GM21737 (cell line): ENCODE measurements around the gene NT5DC1.

Experiments
- ATAC-seq: cut with Tn5 transposase; IDR thresholded peaks from one replicate; pipeline ENCODE4 v1.9.1; 2021; ENCODE audit warnings: mild to moderate bottlenecking, moderate library complexity; ENCODE audit not compliant: unreplicated experiment

The NT5DC1 gene

DNA sequence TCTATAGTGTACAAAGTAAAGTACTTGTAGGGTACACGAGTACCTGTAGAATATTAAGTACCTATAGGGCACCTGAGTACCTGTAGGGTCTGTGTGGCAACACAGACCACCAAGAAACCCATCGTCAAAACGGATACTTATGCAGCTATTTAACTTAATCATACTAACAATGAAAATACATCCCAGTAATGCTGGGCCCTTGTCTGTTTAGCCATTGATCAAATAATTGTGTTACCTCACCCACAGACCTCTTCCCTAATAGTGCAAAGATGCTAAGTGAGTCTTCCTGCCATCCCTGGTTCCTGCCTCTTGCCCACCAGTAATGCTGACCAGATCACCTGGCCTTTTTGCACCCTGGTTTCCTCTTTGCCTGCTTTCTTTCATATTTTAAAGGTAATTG lies 32.8 kb downstream of the NT5DC1 start:
- ATAC-seq: no peak

DNA sequence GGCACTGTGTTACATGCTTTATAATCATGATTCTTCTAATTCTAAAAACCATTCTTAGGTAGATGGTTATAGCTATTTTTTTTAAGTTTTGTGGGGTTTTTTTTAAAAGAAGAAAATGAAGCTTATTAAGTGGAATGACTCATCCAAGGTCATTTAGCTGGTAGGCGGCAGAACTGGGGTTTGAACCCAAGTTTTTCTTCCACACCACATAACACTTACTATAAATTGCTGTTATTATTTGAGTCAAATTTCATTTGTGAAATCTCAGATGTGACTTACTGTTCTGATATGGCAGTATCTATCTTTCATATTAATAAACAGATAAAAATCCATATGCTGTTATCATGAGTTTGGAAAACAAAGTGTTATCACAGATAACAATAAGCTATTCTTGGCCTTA lies 35.7 kb downstream of the NT5DC1 start:
- ATAC-seq: no peak

DNA sequence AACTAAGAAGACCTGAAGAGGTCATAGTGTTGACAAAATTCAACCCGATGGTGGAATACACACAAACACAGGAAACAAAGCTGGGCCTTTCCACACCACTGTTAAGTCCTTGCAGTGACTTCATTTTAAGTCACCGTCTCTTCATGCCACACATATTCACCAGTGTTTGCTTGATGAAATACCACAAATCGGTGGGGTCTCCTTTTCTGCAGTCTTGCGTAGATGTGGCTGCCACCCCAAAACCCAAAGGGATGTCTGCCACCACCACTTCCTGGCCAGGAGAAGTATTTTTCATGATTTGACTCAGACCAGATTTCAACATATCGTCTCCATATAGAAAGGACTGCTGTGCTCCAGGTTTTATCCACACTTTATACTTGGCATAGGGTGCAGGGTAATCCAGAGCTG lies 36.3 kb downstream of the NT5DC1 start:
- ATAC-seq: no peak

DNA sequence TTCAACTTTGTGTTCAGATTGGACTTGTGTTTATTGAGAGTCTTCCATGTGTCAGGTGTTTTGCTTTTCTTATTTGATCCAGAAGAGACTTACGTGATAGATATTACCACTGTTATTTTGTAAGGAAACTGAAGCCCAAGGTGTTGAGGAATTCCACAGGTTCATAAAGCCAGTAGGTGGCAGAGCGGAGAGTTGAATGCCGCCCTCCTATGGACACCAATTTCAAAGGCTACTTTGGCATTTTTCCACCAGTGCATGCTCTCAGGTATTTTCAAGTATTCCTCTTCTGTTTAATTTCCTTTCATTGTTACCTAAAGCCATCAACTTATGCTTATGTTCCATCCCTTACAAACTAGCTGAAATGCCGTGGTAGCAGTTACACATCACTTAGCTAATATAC lies 39.3 kb downstream of the NT5DC1 start:
- ATAC-seq: no peak

DNA sequence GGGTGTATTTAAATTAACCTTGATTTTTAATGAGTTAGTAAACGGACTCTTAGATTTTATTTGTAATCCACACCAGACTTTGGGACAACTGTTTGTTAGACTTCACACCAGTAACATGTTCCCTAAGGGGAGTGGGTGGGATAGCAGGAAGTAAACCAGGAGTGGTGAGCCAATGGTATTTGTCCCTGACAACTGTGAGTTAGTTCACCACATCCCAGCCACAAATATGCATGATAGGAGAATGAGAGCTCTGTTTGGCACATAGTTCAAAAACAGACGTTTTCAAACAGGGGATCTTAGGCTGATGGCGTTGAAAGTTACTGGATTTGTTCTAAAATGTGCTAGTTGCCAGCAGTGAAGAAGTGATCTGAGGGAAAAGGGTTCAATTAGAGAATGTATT lies 44.0 kb downstream of the NT5DC1 start:
- ATAC-seq: no peak

DNA sequence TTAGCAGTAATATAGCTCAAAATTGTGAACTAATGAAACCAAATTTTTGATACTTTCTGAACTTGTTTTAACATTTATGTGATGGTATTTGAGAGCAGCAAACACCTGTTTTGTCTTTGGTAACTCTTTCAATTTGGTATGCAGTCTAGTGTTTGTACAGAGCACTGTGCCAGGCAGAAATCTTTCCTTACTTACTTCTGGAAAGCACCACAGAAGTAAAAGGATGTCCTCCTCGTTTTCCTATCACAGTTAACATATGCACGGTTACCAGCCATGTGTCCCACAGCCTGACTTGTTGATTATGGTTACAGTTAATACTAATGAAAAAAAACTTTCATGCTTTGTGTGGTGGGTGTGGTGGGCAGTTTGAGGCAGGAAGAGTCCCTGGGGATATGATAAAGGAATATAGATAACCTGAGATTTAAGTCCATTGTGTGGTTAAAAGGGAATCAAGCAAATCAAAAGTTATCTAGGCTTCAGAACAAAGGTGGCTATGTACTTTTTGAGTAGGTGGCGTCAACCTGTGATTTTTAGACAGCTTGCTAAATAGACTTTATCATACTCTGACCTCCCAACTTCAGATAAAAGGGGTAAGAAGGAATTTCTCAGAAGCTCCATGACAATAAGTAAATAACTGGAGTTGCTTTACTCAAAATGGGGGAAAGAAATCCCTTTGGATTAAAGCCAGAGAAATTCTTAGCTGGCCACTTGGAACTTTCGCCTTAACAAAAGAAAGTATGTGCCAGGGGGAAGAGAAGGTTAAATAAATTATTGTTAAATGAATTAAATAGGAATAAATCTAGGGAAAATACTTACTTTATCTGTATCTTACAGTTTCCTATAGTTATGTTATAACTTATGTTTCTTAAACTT lies 45.4 kb downstream of the NT5DC1 start:
- no peak for ATAC-seq

DNA sequence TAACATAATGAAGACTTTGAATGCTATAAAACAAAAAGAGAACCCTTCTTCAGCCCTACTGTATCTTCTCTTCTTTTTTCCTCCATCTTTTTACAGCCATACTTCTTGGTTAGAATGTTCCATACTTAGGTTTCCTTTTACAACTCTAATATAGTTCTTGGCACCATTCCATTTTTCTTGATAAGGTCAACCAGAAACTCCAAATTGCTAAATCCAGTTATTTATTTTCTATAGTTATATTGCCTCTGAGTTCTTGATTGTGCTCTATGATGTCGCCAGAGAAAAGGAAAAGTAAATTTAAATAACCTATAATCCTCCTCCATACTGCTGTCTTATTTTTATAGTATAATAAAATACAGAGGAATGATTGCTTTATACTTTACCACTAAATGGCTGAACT lies 52.0 kb downstream of the NT5DC1 start:
- ATAC-seq: no peak

DNA sequence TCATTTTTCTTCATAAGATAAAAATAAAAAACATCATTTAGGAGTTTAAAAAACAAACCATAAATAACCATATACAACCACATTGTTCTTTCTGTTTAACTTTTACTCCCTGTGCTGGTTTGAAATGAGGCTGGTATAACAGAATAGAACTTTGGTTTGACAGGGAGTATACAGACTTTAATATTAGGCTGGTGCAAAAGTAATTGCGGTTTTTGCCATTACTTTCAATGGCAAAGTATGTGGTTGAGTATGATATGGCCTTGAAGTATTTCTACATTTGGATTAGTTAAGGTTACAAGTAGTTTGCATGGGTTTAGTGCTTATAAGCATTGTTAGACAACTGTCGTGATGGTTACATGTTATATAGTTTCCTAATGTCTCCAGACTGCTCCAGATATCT lies 54.2 kb downstream of the NT5DC1 start:
- ATAC-seq: no peak

DNA sequence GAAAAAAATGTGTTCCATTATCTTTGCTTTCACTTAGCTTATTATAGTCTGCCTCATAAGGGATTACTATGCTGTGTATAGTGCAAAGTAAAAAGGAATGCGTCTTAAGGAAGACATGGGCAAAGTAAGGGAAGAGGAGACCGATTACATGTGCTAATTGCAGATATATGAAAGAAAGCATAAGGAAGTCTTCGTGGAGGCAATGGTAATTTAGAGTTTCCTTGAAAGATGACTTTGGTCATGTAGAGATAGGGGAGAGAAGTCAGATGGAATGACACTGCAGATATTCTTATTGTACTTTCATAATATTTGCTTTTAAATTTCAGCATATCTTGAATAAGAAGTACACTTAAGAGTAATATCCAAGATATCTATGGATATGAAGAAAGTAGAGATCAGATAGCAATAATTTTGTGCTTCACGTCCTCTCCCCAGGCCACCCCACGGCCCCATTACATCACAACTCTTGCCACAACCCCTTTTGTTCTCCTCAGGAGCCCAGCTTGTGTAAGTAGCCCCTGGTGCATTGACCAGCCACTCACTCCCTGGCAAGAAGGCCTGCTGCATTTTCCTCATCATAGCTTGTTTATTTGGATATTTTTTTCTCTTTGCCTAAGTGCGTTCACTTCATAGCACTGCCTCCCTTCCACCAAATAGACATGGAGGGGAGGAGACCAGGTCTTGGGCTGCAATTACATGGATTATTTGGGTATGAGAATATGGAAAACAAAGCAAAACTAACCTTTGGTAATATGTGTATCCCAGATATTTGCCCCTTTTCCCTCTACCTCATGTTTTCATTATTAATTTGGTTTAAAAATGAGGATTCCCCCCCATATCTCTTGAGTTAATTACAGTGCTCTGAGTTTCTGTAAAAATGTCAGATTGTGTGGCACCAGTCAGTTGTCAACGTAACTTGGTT lies 56.0 kb downstream of the NT5DC1 start:
- ATAC-seq: no peak

DNA sequence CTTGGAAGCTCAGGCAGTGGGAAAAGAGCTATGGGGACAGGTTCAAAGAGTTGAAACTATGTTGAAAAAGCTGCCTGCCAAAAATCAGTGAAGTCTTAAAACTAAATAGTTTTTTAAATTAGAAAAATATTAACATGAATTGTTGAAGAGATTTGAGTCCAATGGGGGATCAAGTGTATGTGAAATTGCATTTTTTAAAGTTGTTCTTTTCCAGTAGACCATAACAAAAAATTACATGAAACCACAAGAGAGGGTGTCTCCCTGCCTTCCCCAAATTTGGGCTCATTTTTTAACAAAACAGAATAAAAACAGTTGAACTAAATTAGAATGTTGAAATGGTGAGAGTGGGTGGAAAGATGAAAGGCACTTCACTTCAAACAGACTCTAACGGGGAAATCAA lies 56.7 kb downstream of the NT5DC1 start:
- no peak for ATAC-seq

DNA sequence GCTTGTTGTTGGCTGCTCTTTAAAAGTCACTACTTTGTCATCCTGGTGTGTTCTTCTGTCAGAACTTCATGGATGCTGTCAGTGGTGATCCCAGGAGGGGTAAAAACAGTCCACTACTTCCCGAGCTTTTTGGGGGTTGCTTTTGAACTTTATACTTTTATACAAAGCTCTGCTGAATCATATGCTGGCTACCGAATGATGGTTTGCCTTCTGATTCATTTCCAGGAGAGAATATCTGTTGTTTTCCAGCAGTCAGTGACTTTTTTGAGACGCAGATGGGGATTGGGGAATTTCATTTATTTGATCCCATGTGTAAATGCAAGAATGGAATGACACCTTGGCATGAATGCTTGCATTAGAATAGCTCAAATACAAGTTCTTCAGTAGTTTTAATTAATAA lies 58.0 kb downstream of the NT5DC1 start:
- ATAC-seq: no peak

DNA sequence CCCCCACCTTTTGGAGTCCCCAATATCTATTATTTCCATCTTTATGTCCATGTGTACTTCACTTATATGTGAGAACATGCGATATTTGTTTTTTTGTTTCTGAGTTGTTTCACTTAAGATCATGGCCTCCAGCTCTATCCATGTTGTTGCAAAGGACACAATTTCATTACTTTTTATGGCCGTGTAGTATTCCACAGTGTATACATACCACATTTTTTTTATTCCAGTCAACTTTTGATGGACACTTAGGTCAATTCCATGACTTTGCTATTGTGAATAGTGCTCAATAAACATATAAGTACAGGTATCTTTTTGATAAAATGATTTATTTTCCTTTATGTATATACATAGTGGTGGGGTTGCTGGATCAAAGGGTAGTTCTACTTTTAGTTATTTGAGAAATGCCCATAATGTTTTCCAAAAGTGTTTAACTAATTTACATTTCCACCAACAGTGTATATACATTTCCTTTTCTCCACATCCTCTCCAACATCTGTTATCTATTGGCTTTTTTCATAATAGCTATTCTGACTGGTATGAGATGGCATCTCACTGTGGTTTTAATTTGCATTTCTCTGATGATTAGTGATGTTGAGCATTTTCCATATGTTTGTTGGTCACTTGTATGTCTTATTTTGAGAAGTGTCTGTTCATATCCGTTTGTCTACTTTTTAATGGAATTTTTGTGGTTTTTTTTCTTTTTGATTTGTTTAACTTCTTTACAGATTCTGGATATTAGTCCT lies 59.3 kb downstream of the NT5DC1 start:
- no peak for ATAC-seq

DNA sequence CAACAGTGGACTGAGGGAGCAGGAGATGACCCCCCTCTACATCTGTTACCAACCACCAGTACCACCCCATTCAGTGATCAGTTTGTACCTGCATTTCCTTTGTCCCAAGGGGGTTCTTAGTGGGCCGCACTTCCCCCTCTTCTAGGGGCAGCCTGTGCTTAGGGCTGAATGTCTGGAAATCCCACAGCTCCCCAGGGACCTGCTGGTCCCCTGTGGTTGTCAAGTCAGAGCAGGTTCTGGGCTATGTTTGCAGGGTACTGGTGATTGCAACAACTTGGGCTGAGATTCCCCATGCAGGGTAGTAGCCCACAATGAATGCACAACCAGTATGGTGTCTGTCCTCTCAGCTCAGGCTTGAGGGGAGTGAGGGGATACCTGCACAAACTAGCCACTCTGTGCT lies 64.9 kb downstream of the NT5DC1 start:
- peak; percentile 54 for ATAC-seq

DNA sequence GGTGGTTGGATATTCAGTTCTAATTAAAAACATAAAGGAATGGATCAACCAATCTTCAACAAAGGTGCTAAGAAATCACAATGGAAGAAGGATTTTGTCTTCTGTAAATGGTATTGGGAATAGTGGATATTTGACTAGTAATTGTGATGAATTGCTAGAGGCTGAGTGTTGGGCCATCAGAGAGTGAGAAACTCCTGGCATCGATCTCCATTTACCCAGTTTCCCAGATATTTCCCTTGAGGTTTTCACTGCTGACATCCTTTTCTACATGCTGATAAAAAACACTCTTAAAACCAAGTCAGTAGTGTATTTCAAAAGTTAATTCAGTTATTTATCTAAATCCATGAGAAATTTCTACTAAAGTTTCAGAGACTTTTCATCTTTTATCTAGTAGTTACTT lies 65.7 kb downstream of the NT5DC1 start:
- ATAC-seq: no peak

DNA sequence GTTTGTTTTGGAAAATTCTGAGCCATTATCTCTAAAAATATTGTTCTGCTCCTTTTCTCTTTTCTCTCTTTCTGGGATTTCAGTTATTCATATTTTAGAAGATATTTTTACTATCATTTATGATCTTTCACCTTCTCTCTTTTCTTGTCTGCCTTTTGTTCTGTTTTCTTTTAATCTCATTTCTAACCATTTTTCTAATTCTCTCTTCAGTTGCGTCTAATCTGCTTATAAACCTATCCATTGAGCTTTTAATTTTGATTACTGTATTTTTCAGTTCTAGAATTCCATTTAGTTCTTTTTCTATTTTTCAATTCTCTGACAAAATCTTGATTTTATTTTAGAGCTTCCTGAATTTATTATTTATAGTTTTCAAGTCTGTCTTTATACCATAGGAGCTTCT lies 67.5 kb downstream of the NT5DC1 start:
- no peak for ATAC-seq

DNA sequence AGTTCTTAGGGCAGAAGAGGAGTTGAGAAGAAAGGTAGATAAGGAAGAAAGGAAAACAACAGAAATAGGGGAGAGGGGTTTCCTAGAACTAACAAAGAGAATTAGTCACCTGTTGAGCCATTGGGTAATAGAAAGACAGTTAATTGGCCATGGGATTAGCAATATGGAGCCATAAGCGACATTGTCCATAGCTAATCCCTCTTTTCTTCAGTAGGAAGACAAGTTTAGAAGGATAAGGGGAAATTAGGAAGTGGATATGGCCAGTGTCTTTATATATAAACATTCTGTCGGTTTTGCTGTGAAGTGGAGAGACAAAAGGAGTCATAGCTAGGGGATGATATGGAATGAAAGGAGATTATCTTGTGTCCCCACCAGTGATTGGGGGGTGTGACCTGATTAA lies 69.2 kb downstream of the NT5DC1 start:
- no peak for ATAC-seq

DNA sequence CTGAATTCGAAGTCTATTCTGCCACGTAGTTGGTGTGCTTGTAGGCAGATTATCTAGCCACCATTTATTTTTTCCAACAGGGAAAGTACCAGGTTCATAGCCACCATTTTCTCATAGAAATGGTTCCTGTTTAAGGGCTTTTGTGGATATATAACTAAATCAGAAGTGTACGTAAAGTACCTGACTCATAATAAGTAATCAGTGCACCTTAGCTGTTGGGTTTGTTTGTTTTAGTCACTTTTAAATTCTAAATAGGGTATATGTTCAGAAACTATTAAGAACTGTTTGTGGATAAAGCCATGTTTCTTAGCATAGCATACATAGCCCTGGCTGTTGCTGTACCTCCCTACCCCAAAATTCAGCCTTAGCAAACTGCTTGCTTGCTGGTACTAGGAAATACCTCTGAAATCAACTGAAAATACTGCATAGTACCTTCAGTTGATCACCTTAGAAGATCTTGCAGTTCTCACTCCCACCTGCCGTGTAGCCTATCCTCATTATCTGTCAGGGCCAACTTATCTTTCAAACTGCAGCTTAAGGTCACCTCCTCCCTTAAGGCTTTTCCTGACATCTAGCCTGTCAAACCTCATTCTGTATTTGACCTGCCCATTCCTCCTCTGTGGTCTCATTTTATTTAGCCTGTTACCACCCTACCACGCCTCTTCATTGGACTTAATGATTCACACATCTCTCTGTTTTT lies 69.9 kb downstream of the NT5DC1 start:
- ATAC-seq: no peak

DNA sequence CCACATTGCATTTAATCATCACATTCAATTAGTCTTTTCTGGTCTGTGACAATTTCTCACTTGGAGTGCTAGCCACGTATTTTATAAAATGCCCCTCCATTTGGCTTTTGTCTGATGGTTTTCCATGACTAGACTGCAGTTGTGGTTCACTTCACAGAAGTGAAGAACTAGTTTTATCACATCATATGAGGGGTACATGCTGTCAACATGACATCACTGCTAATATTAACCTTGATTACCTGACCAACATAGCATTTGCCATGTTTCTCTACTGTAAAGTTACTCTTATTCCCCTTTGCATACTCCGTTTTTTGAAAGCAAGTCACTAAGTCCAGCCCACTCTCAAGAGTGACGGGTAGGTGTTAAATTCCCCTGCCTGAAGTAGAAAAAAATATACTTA lies 73.3 kb downstream of the NT5DC1 start:
- ATAC-seq: no peak

DNA sequence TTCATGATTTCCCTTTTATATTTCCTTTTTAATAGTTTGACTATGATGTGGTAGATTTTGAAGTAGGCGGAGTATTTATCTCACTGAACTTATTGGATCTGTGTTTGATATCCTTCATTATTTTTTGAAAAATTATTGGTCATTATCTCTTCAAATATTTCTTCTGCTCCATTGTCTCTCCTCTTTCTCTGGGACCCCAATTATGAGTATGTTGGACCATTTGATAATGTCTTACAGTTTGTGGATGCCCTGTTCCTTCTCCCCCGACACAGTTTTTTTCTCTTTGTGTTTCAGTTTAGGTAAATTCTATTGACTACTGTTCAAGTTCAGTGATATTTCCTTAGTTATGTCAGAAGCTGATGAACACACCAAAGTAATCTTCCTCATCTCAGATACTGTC lies 74.7 kb downstream of the NT5DC1 start:
- ATAC-seq: no peak

DNA sequence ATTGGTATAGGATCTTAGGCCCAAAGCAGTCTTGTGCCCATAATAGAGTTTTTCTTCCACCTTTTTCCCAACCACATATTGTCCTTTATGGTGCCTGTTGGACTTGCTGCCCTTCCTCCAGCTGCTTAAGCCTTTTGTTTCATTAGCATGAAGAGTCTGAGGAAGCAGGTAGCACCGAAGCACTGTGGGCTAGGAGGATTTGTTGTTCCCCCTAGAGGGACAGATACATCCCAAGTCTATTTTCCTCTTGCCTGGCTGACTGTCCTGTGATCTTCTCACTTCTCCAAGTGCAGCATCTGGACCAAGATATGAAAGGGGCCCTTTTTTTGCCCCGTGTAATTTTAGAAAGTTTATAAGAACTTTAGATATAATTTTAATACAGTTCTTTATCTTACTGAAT lies 75.9 kb downstream of the NT5DC1 start:
- ATAC-seq: no peak

DNA sequence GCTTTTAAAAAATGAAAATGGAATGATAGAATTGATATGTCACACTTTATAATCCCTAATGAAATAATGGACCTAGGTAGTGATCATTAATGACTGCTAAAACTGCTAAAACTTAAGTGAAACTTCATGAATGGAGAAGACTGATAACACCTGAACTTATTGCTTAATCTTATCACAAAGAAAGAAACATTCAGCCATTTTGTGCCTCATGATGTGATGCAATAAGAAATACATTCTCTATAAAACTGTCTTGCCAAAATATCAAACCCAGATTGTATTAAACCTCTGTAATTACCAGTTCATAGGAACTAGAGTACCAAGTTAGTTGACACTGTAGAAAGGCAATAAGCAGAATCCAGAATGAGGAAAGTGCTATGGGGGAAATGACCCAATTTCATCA lies 79.7 kb downstream of the NT5DC1 start:
- no peak for ATAC-seq
